WTC11 (cell line): ENCODE data around the gene ZNF99.

Source experiments
- CREM ChIP-seq: sonication (generic); formaldehyde crosslinking; IDR thresholded peaks from 2 replicates; pipeline ENCODE4 v1.8.1; 2022; ENCODE audit warnings: mild to moderate bottlenecking, missing genetic modification reagents, moderate library complexity
- NFATC4 ChIP-seq: fragments of 250-450 bp; sonication (Bioruptor Pico); IDR thresholded peaks from 2 replicates; pipeline ENCODE4 v1.9.0; 2021; ENCODE audit warnings: mild to moderate bottlenecking
- NR1H2 ChIP-seq: sonication (generic); formaldehyde crosslinking; IDR thresholded peaks from 2 replicates; pipeline ENCODE4 v1.9.0; 2021; ENCODE audit warnings: mild to moderate bottlenecking, moderate library complexity, missing genetic modification reagents
- ZNF416 ChIP-seq: fragments of 250-450 bp; sonication (Bioruptor Pico); IDR thresholded peaks from 2 replicates; pipeline ENCODE4 v1.9.0; 2021; ENCODE audit warnings: mild to moderate bottlenecking, inconsistent platforms
- TF ChIP-seq, protein P1 (sequence below): fragments of 200-600 bp; IDR thresholded peaks from 2 replicates; pipeline ENCODE4 v1.8.0; 2022; ENCODE audit warnings: antibody characterized with exemption

DNA sequence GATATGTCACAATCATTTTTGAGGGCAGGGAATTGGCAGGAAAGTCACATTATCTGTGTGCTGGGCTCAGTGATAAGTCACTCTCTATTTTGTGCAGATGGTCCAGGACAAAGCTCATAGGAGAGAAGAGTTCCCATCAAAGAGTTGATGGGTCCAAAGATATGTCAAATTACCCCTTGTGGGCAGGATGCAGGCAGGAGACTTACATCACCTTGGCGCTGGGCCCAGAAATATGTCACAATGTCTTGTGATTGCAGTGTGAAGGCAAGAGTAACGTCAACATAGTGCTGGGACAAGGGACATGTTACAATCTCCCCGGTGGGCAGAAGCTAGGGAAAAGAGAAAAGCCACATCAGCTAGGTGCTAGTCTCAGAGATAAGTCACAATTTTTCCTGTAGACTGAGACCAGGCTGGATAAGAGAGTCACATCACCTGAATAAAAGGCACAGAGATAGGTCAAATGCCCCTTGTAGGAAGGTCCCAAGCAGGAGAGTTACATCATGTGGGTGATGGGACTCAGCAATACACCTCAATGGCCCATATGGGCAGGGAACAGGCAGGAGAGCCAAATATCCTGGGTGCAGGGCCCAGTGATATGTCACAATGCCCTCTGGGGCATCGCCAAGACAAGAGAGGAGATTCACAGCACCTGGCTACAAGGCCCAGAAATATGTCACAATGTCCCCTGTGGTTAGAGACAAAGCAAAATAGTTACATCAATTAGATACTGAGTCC is 47.9 kb downstream of the ZNF99 start:
- TF ChIP-seq, protein P1, sequence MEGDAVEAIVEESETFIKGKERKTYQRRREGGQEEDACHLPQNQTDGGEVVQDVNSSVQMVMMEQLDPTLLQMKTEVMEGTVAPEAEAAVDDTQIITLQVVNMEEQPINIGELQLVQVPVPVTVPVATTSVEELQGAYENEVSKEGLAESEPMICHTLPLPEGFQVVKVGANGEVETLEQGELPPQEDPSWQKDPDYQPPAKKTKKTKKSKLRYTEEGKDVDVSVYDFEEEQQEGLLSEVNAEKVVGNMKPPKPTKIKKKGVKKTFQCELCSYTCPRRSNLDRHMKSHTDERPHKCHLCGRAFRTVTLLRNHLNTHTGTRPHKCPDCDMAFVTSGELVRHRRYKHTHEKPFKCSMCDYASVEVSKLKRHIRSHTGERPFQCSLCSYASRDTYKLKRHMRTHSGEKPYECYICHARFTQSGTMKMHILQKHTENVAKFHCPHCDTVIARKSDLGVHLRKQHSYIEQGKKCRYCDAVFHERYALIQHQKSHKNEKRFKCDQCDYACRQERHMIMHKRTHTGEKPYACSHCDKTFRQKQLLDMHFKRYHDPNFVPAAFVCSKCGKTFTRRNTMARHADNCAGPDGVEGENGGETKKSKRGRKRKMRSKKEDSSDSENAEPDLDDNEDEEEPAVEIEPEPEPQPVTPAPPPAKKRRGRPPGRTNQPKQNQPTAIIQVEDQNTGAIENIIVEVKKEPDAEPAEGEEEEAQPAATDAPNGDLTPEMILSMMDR = no peak
- TF ChIP-seq NR1H2 (CRISPR knock-in tag) = no peak
- no peak for TF ChIP-seq CREM (CRISPR knock-in tag)
- no peak for TF ChIP-seq NFATC4
- TF ChIP-seq ZNF416 (CRISPR knock-in tag) = no peak
